ENCODE measurements around the gene ZBTB16. TPM values are rescaled to one million over a fixed set of nuclear protein-coding genes. Genes with fewer than 3 reads are reported as not detected.

Gene ZBTB16
- total RNA-seq, result 26.2 TPM

GRCh38 chr11:114059278-114059983 lies at the start of gene ZBTB16:
TSS of gene ZBTB16 (plus strand) at chr11:114059711. CDS start at chr11:114063301, 3,590 bp downstream.

GRCh38 chr11:114295676-114296604 lies 236.4 kb downstream of the ZBTB16 start, which contains the start of gene NNMT:
TSS of gene NNMT (plus strand) at chr11:114296399. CDS start at chr11:114296557, 158 bp downstream.

Other genes with a start within 250 kb of the ZBTB16 start
- 62.9 TPM for gene USP28, start 184.1 kb upstream of the ZBTB16 start, total RNA-seq
- not detected for gene HTR3B, start 154.9 kb upstream of the ZBTB16 start, total RNA-seq
- 0.16 TPM for gene HTR3A, start 84.6 kb upstream of the ZBTB16 start, total RNA-seq
- gene NNMT, start 236.7 kb downstream of the ZBTB16 start, total RNA-seq, result 2.1 TPM

Measured in camera-type eye (tissue), 1 donor.